GM12878 (cell line): ENCODE data around the gene RACK1. TPM values are rescaled to one million over a fixed set of nuclear protein-coding genes. Genes with fewer than 3 reads are reported as not detected.

Source experiments
- ATAC-seq: fragments of 200-7000 bp; cut with Tn5 transposase; 3 replicates; pipeline ENCODE4 v1.9.1; 2020; ENCODE audit warnings: mild to moderate bottlenecking, moderate library complexity
- BruUV-seq: library from RNA; stranded (reverse); fragments of 400-500 nt; replicated peaks from 2 replicates; lab custom pipeline; 2021; lab: Mats Ljungman, UMichigan
- CTCF ChIA-PET: fragments of 300-600 bp; sonication (Branson Sonifier 250); formaldehyde crosslinking; extraction: SDS; loops from one replicate; lab custom pipeline; 2021; ENCODE audit warnings: inconsistent platforms; lab: Yijun Ruan, JAX
- POLR2A ChIA-PET: fragments of 350-600 bp; formaldehyde crosslinking; extraction: SDS; loops from one replicate; lab custom pipeline; 2021; ENCODE audit warnings: inconsistent platforms; lab: Charles Lee
- RAD21 ChIA-PET: fragments of 300-600 bp; sonication (Branson Sonifier 250); formaldehyde crosslinking; loops from one replicate; lab custom pipeline; 2023; ENCODE audit warnings: antibody characterized with exemption; ENCODE audit not compliant: unreplicated experiment; lab: Charles Lee
- SMC1A ChIA-PET: fragments of 300-600 bp; sonication (Branson Sonifier 250); formaldehyde crosslinking; loops from one replicate; lab custom pipeline; 2023; ENCODE audit not compliant: unreplicated experiment, uncharacterized antibody; lab: Charles Lee
- DNase-seq: peaks from one replicate; pipeline ENCODE4 v3.0.0-alpha.2; 2011; ENCODE audit warnings: low read depth, low spot score
- FAIRE-seq: peaks from 3 replicates; lab custom pipeline; 2011; peaks lifted over from hg19 to GRCh38; lab: Jason Lieb, UNC
- H2AFZ ChIP-seq: 2 replicates; pipeline ENCODE4 v1.6.0; 2011; ENCODE audit warnings: low read depth, low read length, control low read depth; ENCODE audit not compliant: control insufficient read depth
- H3K27ac ChIP-seq: 2 replicates; pipeline ENCODE4 v1.5.1; 2011; ENCODE audit warnings: control low read depth; ENCODE audit not compliant: control insufficient read depth, insufficient read depth
- H3K27me3 ChIP-seq, 2 experiments: replicated peaks in 1 of 2; 2 replicates each; pipeline versions ENCODE4 v1.6.0 to v1.6.1; 2011; ENCODE audit warnings: low read length in 1 of 2; ENCODE audit not compliant: control insufficient read depth in 2 of 2, insufficient read depth in 2 of 2
- H3K36me3 ChIP-seq, 2 experiments: 2 replicates each; pipeline ENCODE4 v1.5.1; 2011; ENCODE audit warnings: low read length in 1 of 2; ENCODE audit not compliant: control insufficient read depth in 2 of 2, insufficient read depth in 2 of 2
- H3K4me1 ChIP-seq: 2 replicates; pipeline ENCODE4 v1.6.1; 2011; ENCODE audit warnings: mild to moderate bottlenecking, low read length, moderate library complexity, mixed read lengths; ENCODE audit not compliant: control insufficient read depth, insufficient read depth
- H3K4me2 ChIP-seq: 2 replicates; pipeline ENCODE4 v1.6.0; 2011; ENCODE audit warnings: control low read depth; ENCODE audit not compliant: control insufficient read depth, insufficient read depth
- H3K4me3 ChIP-seq: fragments of 200-600 bp; sonication (generic); 2 replicates; pipeline ENCODE4 v1.5.1; 2016
- H3K79me2 ChIP-seq: 2 replicates; pipeline ENCODE4 v1.6.0; 2011; ENCODE audit warnings: low read length; ENCODE audit not compliant: control insufficient read depth, insufficient read depth
- H3K9ac ChIP-seq: 2 replicates; pipeline ENCODE4 v1.8.0; 2011; ENCODE audit warnings: low read length, control low read depth, mixed read lengths; ENCODE audit not compliant: control insufficient read depth, insufficient read depth
- H3K9me3 ChIP-seq: replicated peaks from 3 replicates; pipeline ENCODE4 v1.5.1; 2011; ENCODE audit warnings: mild to moderate bottlenecking, low read length; ENCODE audit not compliant: control insufficient read depth, insufficient read depth
- H4K20me1 ChIP-seq: 2 replicates; pipeline ENCODE4 v1.6.0; 2011; ENCODE audit not compliant: control insufficient read depth, insufficient read depth
- BACH1 ChIP-seq: fragments of 450-650 bp; IDR thresholded peaks from 2 replicates; pipeline ENCODE4 v1.6.1; 2017; ENCODE audit warnings: mild to moderate bottlenecking, borderline replicate concordance
- CHD2 ChIP-seq: IDR thresholded peaks from 2 replicates; pipeline ENCODE4 v1.6.1; 2011; ENCODE audit warnings: low read depth, low read length, improper control_type of control experiment, borderline replicate concordance
- EED ChIP-seq: sonication (generic); IDR thresholded peaks from 2 replicates; pipeline ENCODE4 v1.6.1; 2016; ENCODE audit warnings: antibody characterized with exemption, low read depth
- JUND ChIP-seq: IDR thresholded peaks from 2 replicates; pipeline ENCODE4 v1.6.1; 2012; ENCODE audit warnings: low read depth, mild to moderate bottlenecking, low read length, improper control_type of control experiment, moderate library complexity
- MTA3 ChIP-seq: IDR thresholded peaks from 2 replicates; pipeline ENCODE4 v1.6.1; 2012; ENCODE audit warnings: low read length, inconsistent platforms, borderline replicate concordance
- NBN ChIP-seq: fragments of 450-650 bp; IDR thresholded peaks from 2 replicates; pipeline ENCODE4 v1.6.1; 2016
- NFXL1 ChIP-seq: fragments of 450-650 bp; IDR thresholded peaks from 2 replicates; pipeline ENCODE4 v1.6.1; 2017; ENCODE audit warnings: antibody characterized with exemption, mild to moderate bottlenecking, borderline replicate concordance
- NR2C1 ChIP-seq: fragments of 450-650 bp; IDR thresholded peaks from 2 replicates; pipeline ENCODE4 v1.6.1; 2017; ENCODE audit warnings: antibody characterized with exemption, mild to moderate bottlenecking, moderate library complexity
- POU2F2 ChIP-seq: IDR thresholded peaks from 3 replicates; pipeline ENCODE4 v1.6.1; 2011; ENCODE audit warnings: low read depth, mild to moderate bottlenecking, low read length, borderline replicate concordance
- RBBP5 ChIP-seq: fragments of 200-600 bp; sonication (generic); conservative IDR thresholded peaks from 2 replicates; pipeline ENCODE4 v1.6.1; 2016
- SPI1 ChIP-seq: IDR thresholded peaks from 2 replicates; pipeline ENCODE4 v1.6.1; 2011; ENCODE audit warnings: low read depth, mild to moderate bottlenecking, low read length, moderate library complexity, borderline replicate concordance; ENCODE audit not compliant: insufficient read depth
- WGBS: methylation state at CpG from one replicate; pipeline ENCODE4 v1.1.6; 2016; ENCODE audit warnings: low lambda C conversion rate; ENCODE audit not compliant: insufficient replicate concordance, insufficient coverage; ENCODE audit errors: missing lambda C conversion rate; 5-methylcytosine and 5-hydroxymethylcytosine counted together
- in situ Hi-C: fragments of 300-500 bp; cut with MboI; formaldehyde crosslinking; loops from 9 replicates; pipeline ENCODE4 v1.14.3; 2018; ENCODE audit warnings: mixed read lengths
- intact Hi-C: fragments of 100-400 bp; cut with micrococcal nuclease; formaldehyde crosslinking; loops from one replicate; pipeline ENCODE4 v1.14.2; 2022; ENCODE audit not compliant: unreplicated experiment
- polyA plus RNA-seq, 11 experiments: library from polyadenylated mRNA; depleted of rRNA in 4 of 11; unstranded in 6 of 11; stranded (reverse) in 5 of 11; fragments of >200 nt; fragmentation: Nextera tagmentation in 4 of 11; fragmentation: Illumina TruSeq in 1 of 11; extraction: Ambion mirVana in 4 of 11; extraction: Trizol in 1 of 11; gene quantifications; 1 replicate in 1 of 11; 2 replicates in 10 of 11; pipeline versions ENCODE4 v1.2.1 to v1.2.3, GENCODE V29; 2011 to 2016; ENCODE audit warnings: inconsistent platforms in 2 of 11, missing spikeins in 2 of 11, low read depth in 1 of 11
- total RNA-seq, 4 experiments: library from RNA; depleted of rRNA in 3 of 4; stranded (reverse); fragments of >200 nt in 3 of 4; fragmentation: Illumina TruSeq in 1 of 4; extraction: Trizol in 1 of 4; gene quantifications; 2 replicates each; pipeline versions ENCODE4 v1.2.1 to v1.2.3, GENCODE V29; 2013 to 2021
- TF ChIP-seq, protein P1 (sequence below): IDR thresholded peaks from 2 replicates; pipeline ENCODE4 v1.6.1; 2011; ENCODE audit warnings: borderline replicate concordance, low read depth, mild to moderate bottlenecking, moderate library complexity, mixed read lengths, low read length; ENCODE audit not compliant: insufficient read depth; ENCODE audit errors: extremely low read length

Gene RACK1
- total and polyA plus RNA-seq, 10 of the 15 experiments (the other 5 are each of a cell fraction or from before 2014, with no cell fraction given) = 1,365 to 6,584 (median 4,167) TPM

DNA sequence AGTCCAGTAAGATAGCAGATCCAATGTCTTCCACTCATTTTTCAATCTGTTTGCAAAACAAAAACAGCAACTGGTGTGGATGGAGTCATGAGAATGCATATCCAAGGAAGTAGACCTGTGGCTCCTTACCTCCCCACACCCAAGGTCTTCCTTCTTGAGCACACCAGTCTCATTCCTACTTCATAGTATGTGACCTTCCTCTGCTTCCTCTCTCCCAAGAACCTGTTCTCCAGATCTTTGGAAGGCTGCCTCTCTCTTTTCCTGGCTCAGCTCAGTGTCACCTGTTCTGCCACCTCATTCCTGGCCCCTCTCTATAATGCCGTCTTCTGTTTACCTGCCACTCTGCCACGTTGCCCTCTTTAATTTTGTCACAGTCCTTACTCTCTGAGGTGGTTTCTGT is 30.8 kb downstream of the RACK1 start:
- no peak for TF ChIP-seq SPI1
- TF ChIP-seq CHD2 = no peak
- TF ChIP-seq BACH1 = no peak
- no peak for TF ChIP-seq MTA3
- TF ChIP-seq EED = no peak
- TF ChIP-seq NFXL1 = no peak
- TF ChIP-seq, protein P1, sequence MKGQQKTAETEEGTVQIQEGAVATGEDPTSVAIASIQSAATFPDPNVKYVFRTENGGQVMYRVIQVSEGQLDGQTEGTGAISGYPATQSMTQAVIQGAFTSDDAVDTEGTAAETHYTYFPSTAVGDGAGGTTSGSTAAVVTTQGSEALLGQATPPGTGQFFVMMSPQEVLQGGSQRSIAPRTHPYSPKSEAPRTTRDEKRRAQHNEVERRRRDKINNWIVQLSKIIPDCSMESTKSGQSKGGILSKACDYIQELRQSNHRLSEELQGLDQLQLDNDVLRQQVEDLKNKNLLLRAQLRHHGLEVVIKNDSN = no peak
- TF ChIP-seq RBBP5 = no peak
- TF ChIP-seq POU2F2 = no peak
- TF ChIP-seq NBN = no peak
- TF ChIP-seq NR2C1 = no peak
- TF ChIP-seq JUND = no peak
- ATAC-seq (no peak), FAIRE-seq (no peak), DNase-seq (no peak)
- ChIA-PET RAD21 (no interaction called here), CTCF (interaction anchor here (1.7 kb wide), 1 partner anchor 28 kb away, joined by 5 read pairs; no protein-coding TSS in a partner anchor), POLR2A (interaction anchor here (1.0 kb wide), 1 partner anchor 10 kb away, joined by 3 read pairs; no protein-coding TSS in a partner anchor), SMC1A (no interaction called here)
- Histone ChIP-seq H3K79me2 (no peaks in the 10 kb centered on the region), H3K27me3 (no peaks in the 10 kb centered on the region), H3K4me2 (no peak overlapping the region), H4K20me1 (no peaks in the 10 kb centered on the region), H3K9me3 (no peaks in the 10 kb centered on the region), H2AFZ (no peak overlapping the region), H3K4me3 (no peak overlapping the region), H3K36me3 (no peaks in the 10 kb centered on the region), H3K27ac (no peak overlapping the region), H3K9ac (no peak overlapping the region), H3K4me1 (no peaks in the 10 kb centered on the region)
- intact Hi-C loops (no loop called here), in situ Hi-C loops (no loop called here)
- no TSS peak for BruUV-seq
- WGBS = 52% methylated on average over 2 of the region's 2 CpGs
